NCI-H2196 (cell line): ENCODE results near the gene KIRREL1.

ENCODE experiments used
- DNase-seq: peaks from one replicate; lab custom pipeline; 2025; ENCODE audit not compliant: unreplicated experiment; lab: John Stamatoyannopoulos, UW

KIRREL1 gene

GRCh38 chr1:158005224-158005623, 11.8 kb downstream of the KIRREL1 start:
- no peak for DNase-seq

GRCh38 chr1:158007180-158007579, 13.7 kb downstream of the KIRREL1 start:
- no peak for DNase-seq

GRCh38 chr1:158007667-158008386, 14.4 kb downstream of the KIRREL1 start:
- DNase-seq: no peak

- DNase-seq: no peak
Measured at GRCh38 chr1:158008630-158009029, 15.2 kb downstream of the KIRREL1 start.

- no peak for DNase-seq
Measured at GRCh38 chr1:158011714-158012113, 18.3 kb downstream of the KIRREL1 start.

- no peak for DNase-seq
Measured at GRCh38 chr1:158013840-158014730, 20.6 kb downstream of the KIRREL1 start.

- DNase-seq: no peak
Measured at GRCh38 chr1:158014731-158015320, 21.4 kb downstream of the KIRREL1 start.

GRCh38 chr1:158016651-158017335, 23.3 kb downstream of the KIRREL1 start:
- DNase-seq: no peak

- DNase-seq: no peak
Measured at GRCh38 chr1:158017800-158018595, 24.6 kb downstream of the KIRREL1 start.

- DNase-seq: no peak
Measured at GRCh38 chr1:158019171-158019868, 25.9 kb downstream of the KIRREL1 start.

- no peak for DNase-seq
Measured at GRCh38 chr1:158020259-158020885, 26.9 kb downstream of the KIRREL1 start.

- no peak for DNase-seq
Measured at GRCh38 chr1:158020886-158021620, 27.6 kb downstream of the KIRREL1 start.

GRCh38 chr1:158021721-158022120, 28.3 kb downstream of the KIRREL1 start:
- DNase-seq: no peak

- no peak for DNase-seq
Measured at GRCh38 chr1:158022554-158023312, 29.3 kb downstream of the KIRREL1 start.

- no peak for DNase-seq
Measured at GRCh38 chr1:158024737-158025136, 31.3 kb downstream of the KIRREL1 start.

- no peak for DNase-seq
Measured at GRCh38 chr1:158025576-158026230, 32.3 kb downstream of the KIRREL1 start.

- no peak for DNase-seq
Measured at GRCh38 chr1:158026651-158027050, 33.2 kb downstream of the KIRREL1 start.
